ENCODE data around the gene TBX18. TPM values are rescaled to one million over a fixed set of nuclear protein-coding genes. Genes with fewer than 3 reads are reported as not detected.

TBX18 gene
- total and polyA plus RNA-seq, 8 donors: 0.12 to 4.6 (median 0.77) TPM; not detected in 4

DNA sequence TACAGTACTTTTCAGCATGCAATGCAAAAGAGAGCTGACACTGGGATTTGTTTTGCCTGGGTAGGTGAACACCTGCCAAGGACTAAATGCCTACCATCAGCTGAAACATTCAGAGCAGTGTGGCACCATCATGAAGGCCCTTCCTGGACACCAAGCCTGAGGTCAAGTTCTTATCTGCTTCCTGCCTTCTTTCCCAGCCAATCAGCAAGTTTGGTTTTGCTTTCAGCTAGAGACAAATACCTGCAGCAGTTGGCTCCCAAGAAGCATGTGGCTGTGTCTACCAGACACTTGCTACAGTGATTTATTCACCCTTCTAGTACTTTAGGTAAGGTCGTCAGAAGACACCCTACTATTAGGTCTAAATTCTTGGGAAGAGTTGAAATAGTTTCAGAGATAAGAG lies 112.8 kb downstream of the TBX18 start:
- no peaks in the 10 kb centered on the region for H3K9me3 ChIP-seq
- TF ChIP-seq EP300 (IDR thresholded peaks at IDR 0.05): no peak
- no peak for TF ChIP-seq POLR2AphosphoS5 (IDR thresholded peaks at IDR 0.05)
- TF ChIP-seq POLR2A (IDR thresholded peaks at IDR 0.05): no peak
- TF ChIP-seq, protein P1, sequence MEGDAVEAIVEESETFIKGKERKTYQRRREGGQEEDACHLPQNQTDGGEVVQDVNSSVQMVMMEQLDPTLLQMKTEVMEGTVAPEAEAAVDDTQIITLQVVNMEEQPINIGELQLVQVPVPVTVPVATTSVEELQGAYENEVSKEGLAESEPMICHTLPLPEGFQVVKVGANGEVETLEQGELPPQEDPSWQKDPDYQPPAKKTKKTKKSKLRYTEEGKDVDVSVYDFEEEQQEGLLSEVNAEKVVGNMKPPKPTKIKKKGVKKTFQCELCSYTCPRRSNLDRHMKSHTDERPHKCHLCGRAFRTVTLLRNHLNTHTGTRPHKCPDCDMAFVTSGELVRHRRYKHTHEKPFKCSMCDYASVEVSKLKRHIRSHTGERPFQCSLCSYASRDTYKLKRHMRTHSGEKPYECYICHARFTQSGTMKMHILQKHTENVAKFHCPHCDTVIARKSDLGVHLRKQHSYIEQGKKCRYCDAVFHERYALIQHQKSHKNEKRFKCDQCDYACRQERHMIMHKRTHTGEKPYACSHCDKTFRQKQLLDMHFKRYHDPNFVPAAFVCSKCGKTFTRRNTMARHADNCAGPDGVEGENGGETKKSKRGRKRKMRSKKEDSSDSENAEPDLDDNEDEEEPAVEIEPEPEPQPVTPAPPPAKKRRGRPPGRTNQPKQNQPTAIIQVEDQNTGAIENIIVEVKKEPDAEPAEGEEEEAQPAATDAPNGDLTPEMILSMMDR (IDR thresholded peaks at IDR 0.05): no peak
- no peak overlapping the region for H3K4me3 ChIP-seq
- intact Hi-C loops (cut with DNase I; ENCODE audit: low total_unique reads): no loop called here
- no peaks in the 10 kb centered on the region for H3K4me1 ChIP-seq
- no peak overlapping the region for H3K27ac ChIP-seq
- no peak for DNase-seq
- no peaks in the 10 kb centered on the region for H3K27me3 ChIP-seq
- no peaks in the 10 kb centered on the region for H3K36me3 ChIP-seq
- WGBS, 5 donors: 52 to 82% (median 81%) methylated on average over 1 of the region's 1 CpG

DNA sequence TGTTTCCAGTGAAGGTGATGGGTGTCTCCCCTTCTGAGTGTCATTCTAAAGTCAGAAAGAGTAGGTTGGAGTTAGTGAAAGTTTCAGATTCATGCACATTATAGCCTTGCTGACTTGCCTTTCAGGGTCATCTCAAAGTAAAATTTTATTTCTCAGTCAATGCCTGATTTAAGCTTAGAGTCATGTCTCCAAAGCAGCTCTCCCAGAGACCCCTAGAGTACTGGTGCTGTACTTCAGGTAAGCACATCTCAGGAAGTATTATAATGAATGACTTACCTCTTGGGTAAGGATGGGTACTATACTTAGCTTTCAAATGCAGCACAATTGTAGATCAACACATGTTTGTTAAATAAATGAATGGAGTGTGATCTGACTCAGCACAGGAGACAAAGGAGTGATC lies 116.0 kb downstream of the TBX18 start:
- H3K36me3 ChIP-seq: no peaks in the 10 kb centered on the region
- TF ChIP-seq, protein P1 (IDR thresholded peaks at IDR 0.05): no peak
- TF ChIP-seq EP300 (IDR thresholded peaks at IDR 0.05) (no peak), POLR2AphosphoS5 (IDR thresholded peaks at IDR 0.05) (no peak), POLR2A (IDR thresholded peaks at IDR 0.05) (no peak)
- no peak for DNase-seq
- no peaks in the 10 kb centered on the region for H3K27me3 ChIP-seq
- H3K4me3 ChIP-seq: no peak overlapping the region
- no peaks in the 10 kb centered on the region for H3K4me1 ChIP-seq
- no peaks in the 10 kb centered on the region for H3K9me3 ChIP-seq
- no peak overlapping the region for H3K27ac ChIP-seq
- intact Hi-C loops (cut with DNase I; ENCODE audit: low total_unique reads): no loop called here

DNA sequence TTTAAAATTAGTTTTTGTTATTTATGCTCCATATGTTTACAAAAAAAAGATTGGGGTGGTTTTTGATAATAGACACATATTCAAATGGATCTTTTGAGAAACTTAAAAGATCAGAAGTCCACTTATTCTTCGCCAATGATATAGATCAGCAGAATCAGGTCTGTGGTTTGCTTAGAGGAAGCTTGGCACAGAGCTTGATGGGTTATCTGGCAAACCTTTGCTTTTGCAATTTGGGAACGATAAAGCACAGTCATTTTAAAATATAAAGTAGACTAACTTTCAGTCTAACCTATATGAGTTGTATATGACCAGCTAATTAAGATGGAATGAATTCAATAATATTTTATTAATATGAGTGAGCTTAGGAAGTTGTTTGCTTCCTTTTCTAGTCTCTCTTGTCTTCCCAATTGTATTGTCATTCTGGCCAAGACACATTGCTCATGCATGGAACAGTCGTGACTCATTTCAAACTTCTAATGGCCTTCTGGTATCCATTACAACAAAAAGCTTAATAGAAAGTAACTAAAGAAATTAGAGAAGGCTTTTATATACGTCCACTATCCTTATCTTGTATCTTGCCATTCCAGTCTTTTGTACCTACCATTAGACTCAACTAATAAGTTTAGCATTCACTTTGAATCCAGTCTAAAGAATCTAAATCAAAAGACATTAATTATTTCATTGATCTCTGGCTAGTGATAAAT lies 118.7 kb downstream of the TBX18 start:
- no peak overlapping the region for H3K4me3 ChIP-seq
- no peaks in the 10 kb centered on the region for H3K9me3 ChIP-seq
- TF ChIP-seq, protein P1 (IDR thresholded peaks at IDR 0.05): no peak
- no peak for TF ChIP-seq POLR2AphosphoS5 (IDR thresholded peaks at IDR 0.05)
- TF ChIP-seq EP300 (IDR thresholded peaks at IDR 0.05): no peak
- no peak for TF ChIP-seq POLR2A (IDR thresholded peaks at IDR 0.05)
- intact Hi-C loops (cut with DNase I; ENCODE audit: low total_unique reads): no loop called here
- no peaks in the 10 kb centered on the region for H3K27me3 ChIP-seq
- H3K36me3 ChIP-seq: no peaks in the 10 kb centered on the region
- no peaks in the 10 kb centered on the region for H3K4me1 ChIP-seq
- 37 to 58% (median 45%) methylated on average over 4 of the region's 4 CpGs for WGBS, 5 donors
- no peak overlapping the region for H3K27ac ChIP-seq
- DNase-seq: no peak

DNA sequence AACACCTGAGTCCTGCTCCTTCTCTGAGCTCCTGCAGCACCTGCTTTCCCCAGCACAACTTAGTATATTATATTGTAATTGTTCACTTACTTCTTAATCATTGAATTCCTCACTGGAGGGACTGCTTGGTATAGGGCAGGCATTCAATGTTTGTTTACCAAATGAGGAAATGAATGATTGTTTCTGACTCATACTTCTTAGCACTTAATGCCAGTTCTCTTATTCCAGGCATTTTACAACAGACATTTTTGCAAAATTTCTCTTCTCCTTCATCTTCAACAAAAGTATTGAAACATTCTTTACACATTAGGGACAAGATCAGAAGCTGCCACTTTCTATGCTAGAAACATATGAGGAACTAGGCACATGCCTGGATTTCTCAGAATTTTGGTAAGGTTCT lies 119.4 kb downstream of the TBX18 start:
- H3K9me3 ChIP-seq: no peaks in the 10 kb centered on the region
- H3K36me3 ChIP-seq: no peaks in the 10 kb centered on the region
- H3K27ac ChIP-seq: no peak overlapping the region
- intact Hi-C loops (cut with DNase I; ENCODE audit: low total_unique reads): no loop called here
- H3K4me3 ChIP-seq: no peak overlapping the region
- H3K4me1 ChIP-seq: no peaks in the 10 kb centered on the region
- peak in 1 of 2 donors; percentile 34 for DNase-seq
- TF ChIP-seq EP300 (IDR thresholded peaks at IDR 0.05) (no peak), POLR2AphosphoS5 (IDR thresholded peaks at IDR 0.05) (no peak), POLR2A (IDR thresholded peaks at IDR 0.05) (no peak)
- TF ChIP-seq, protein P1 (IDR thresholded peaks at IDR 0.05): no peak
- no peaks in the 10 kb centered on the region for H3K27me3 ChIP-seq
